H1 (cell line): Measurements from ENCODE around the gene ZBTB20. TPM values are rescaled to one million over a fixed set of nuclear protein-coding genes. Genes with fewer than 3 reads are reported as not detected.

ENCODE experiments used
- RFX5 ChIP-seq: IDR thresholded peaks from 2 replicates; pipeline ENCODE4 v1.6.1; 2011; ENCODE audit warnings: low read depth, low read length, improper control_type of control experiment, borderline replicate concordance
- polyA plus RNA-seq, 7 experiments: library from polyadenylated mRNA; depleted of rRNA in 3 of 7; stranded (reverse) in 5 of 7; unstranded in 2 of 7; fragments of >200 nt in 5 of 7; fragments of 200-250 nt in 2 of 7; gene quantifications; 1 replicate in 5 of 7; 2 replicates in 1 of 7; 4 replicates in 1 of 7; pipeline versions ENCODE4 v1.2.1 to v1.2.3, GENCODE V29; 2011 to 2013; ENCODE audit warnings: missing spikeins in 2 of 7, mixed read lengths in 2 of 7
- total RNA-seq: library from RNA; stranded (reverse); fragmentation: NEBNext Ultra II Directional; extraction: Animal tissue kit (Norgen Biotek cat#: 25700); gene quantifications from 2 replicates; pipeline ENCODE4 v1.2.1, GENCODE V29; 2021

The ZBTB20 gene
- total and polyA plus RNA-seq, 2 of the 8 experiments (the other 6 are each of a cell fraction or from before 2014, with no cell fraction given): 0.35 to 1.3 TPM

- no peak for TF ChIP-seq RFX5
These were observed 823.4 kb downstream of the ZBTB20 start (continued) for GRCh38 chr3:114323546-114324254.
